Lung (tissue), 16 donors: ENCODE data around the gene ASIC1. TPM values are rescaled to one million over a fixed set of nuclear protein-coding genes. Genes with fewer than 3 reads are reported as not detected.

Source experiments
- ATAC-seq: fragments of 200-7000 bp; cut with Tn5 transposase; one replicate; pipeline ENCODE4 v1.9.1; 2020; ENCODE audit warnings: moderate number of reproducible peaks; ENCODE audit not compliant: insufficient read depth, low FRiP score
- DNase-seq, 3 donors: peaks; one replicate each; pipeline ENCODE4 v3.0.0-alpha.2; 2013 to 2017
- H3K27ac ChIP-seq, 2 donors: one replicate each; pipeline ENCODE4 v1.5.1; 2013; ENCODE audit warnings: mild to moderate bottlenecking in 2 of 2, moderate library complexity in 2 of 2, control low read depth in 1 of 2, inconsistent platforms in 1 of 2, low read depth in 1 of 2, low read length in 1 of 2
- H3K27me3 ChIP-seq, 3 donors: one replicate each; pipeline ENCODE4 v1.5.1; 2013; ENCODE audit warnings: low read length in 2 of 3; ENCODE audit not compliant: control insufficient read depth in 3 of 3, insufficient read depth in 3 of 3
- H3K36me3 ChIP-seq, 4 donors: one replicate each; pipeline ENCODE4 v1.5.1; 2013; ENCODE audit warnings: low read length in 4 of 4, mild to moderate bottlenecking in 1 of 4, moderate library complexity in 1 of 4; ENCODE audit not compliant: control insufficient read depth in 4 of 4, insufficient read depth in 4 of 4
- H3K4me1 ChIP-seq, 5 donors: one replicate each; pipeline ENCODE4 v1.5.1; 2013; ENCODE audit warnings: low read length in 5 of 5, mild to moderate bottlenecking in 2 of 5, moderate library complexity in 1 of 5; ENCODE audit not compliant: control insufficient read depth in 5 of 5, insufficient read depth in 5 of 5
- H3K4me3 ChIP-seq: one replicate; pipeline ENCODE4 v1.5.1; 2013; ENCODE audit warnings: mild to moderate bottlenecking, control low read depth, moderate library complexity
- H3K9ac ChIP-seq, 2 donors: one replicate each; pipeline ENCODE4 v1.5.1; 2013; ENCODE audit warnings: low read length in 2 of 2, control low read depth in 1 of 2; ENCODE audit not compliant: insufficient read depth in 1 of 2
- H3K9me3 ChIP-seq, 4 donors: one replicate each; pipeline ENCODE4 v1.5.1; 2013; ENCODE audit warnings: low read length in 3 of 4, mild to moderate bottlenecking in 1 of 4, moderate library complexity in 1 of 4; ENCODE audit not compliant: control insufficient read depth in 4 of 4, insufficient read depth in 3 of 4
- CTCF ChIP-seq: IDR thresholded peaks from 2 replicates; pipeline ENCODE4 v1.5.1; 2012; ENCODE audit warnings: mild to moderate bottlenecking; ENCODE audit errors: control extremely low read depth, extremely low read depth
- WGBS, 2 donors: extraction: QIAGEN DNeasy Blood & Tissue Kit; methylation state at CpG; one replicate each; pipeline ENCODE4 v1.1.7; 2013; 5-methylcytosine and 5-hydroxymethylcytosine counted together
- long read RNA-seq, 5 donors: transcript quantifications; one replicate each; lab custom pipeline, GENCODE V29; 2026
- polyA plus RNA-seq, 2 donors: library from polyadenylated mRNA; stranded (reverse); fragments of 200-250 nt; gene quantifications; one replicate each; pipeline ENCODE4 v1.2.1, GENCODE V29; 2013
- total RNA-seq, 2 donors: library from RNA; depleted of rRNA in 1 of 2; stranded (reverse); fragments of >200 nt in 1 of 2; gene quantifications; one replicate each; pipeline ENCODE4 v1.2.1, GENCODE V29; 2014 to 2021
- donor health status: control.
- donor health status: control.
- donor health status: Bipolar disorder and iron deficiency.
- donor health status: healthy.
- donor health status: DM: yes; HTN: yes; CAD: no.

The ASIC1 gene
- total RNA-seq (1 to 10 TPM; 2.0 TPM), polyA plus RNA-seq (under 1 TPM; 0.41 to 0.69 TPM)
- long read RNA-seq, donor 1, partial matches to known transcripts: 0 of 3 reads
- long read RNA-seq, donor 1, other reads (novel, unspliced or antisense): 0 of 3 reads
- long read RNA-seq, donor 2: 0 reads
- long read RNA-seq, donor 3, partial matches to known transcripts: 0 of 2 reads
- long read RNA-seq, donor 3, other reads (novel, unspliced or antisense): 0 of 2 reads
- long read RNA-seq, donor 4: 0 reads
- long read RNA-seq, donor 5, partial matches to known transcripts: 0 of 1 reads
- long read RNA-seq, donor 5, other reads (novel, unspliced or antisense): 0 of 1 reads

GRCh38 chr12:50057000-50057841, at the start of gene ASIC1:
Gene ASIC1 (plus strand): TSS chr12:50057596. CDS start chr12:50058767, 1,171 bp downstream.
- Histone ChIP-seq H3K4me1 (peaks cover 0 to 11% (median 5%) of the 10 kb centered on the region in 5 donors), H3K9me3 (no peaks in the 10 kb centered on the region), H3K9ac (peak within 1 kb of the TSS in 1 of 2 donors; percentile 72), H3K27me3 (peaks cover 0 to 12% (median 6%) of the 10 kb centered on the region in 3 donors), H3K4me3 (peak within 1 kb of the TSS; percentile 32), H3K36me3 (peaks cover 0 to 6% (median 1%) of the 10 kb centered on the region in 4 donors), H3K27ac (no peak within 1 kb of the TSS)
- WGBS, 2 donors: 0 to 1% methylated on average over 57 to 88 of the region's 88 CpGs
- DNase-seq (peak; percentile 77 to 87 (median 83)), ATAC-seq (peak; percentile 44)
- TF ChIP-seq CTCF: no peak

GRCh38 chr12:50013361-50014147, 43.8 kb upstream of the ASIC1 start:
- ATAC-seq (no peak), DNase-seq (no peak)
- H3K4me1 ChIP-seq: peaks cover 0 to 21% (median 2%) of the 10 kb centered on the region in 5 donors
- no peak overlapping the region for H3K27ac ChIP-seq
- H3K9me3 ChIP-seq: no peaks in the 10 kb centered on the region
- TF ChIP-seq CTCF: no peak
- H3K9ac ChIP-seq: no peak overlapping the region
- no peaks in the 10 kb centered on the region for H3K27me3 ChIP-seq
- peaks cover 0 to 5% (median under 1%) of the 10 kb centered on the region in 4 donors for H3K36me3 ChIP-seq
- WGBS, 2 donors: 90 to 91% methylated on average over 2 of the region's 2 CpGs
- no peak overlapping the region for H3K4me3 ChIP-seq

GRCh38 chr12:50014342-50014741, 43.1 kb upstream of the ASIC1 start:
- Histone ChIP-seq H3K4me3 (no peak overlapping the region), H3K9ac (no peak overlapping the region), H3K4me1 (peaks cover 0 to 26% (median 4%) of the 10 kb centered on the region in 5 donors), H3K9me3 (no peaks in the 10 kb centered on the region), H3K27me3 (no peaks in the 10 kb centered on the region), H3K36me3 (peaks cover 0 to 5% (median under 1%) of the 10 kb centered on the region in 4 donors), H3K27ac (no peak overlapping the region)
- whole genome bisulfite sequencing, 2 donors: 79 to 91% methylated on average over 3 of the region's 3 CpGs
- no peak for TF ChIP-seq CTCF
- ATAC-seq (no peak), DNase-seq (no peak)
